ENCODE measurements around the gene LHX6.

DNA sequence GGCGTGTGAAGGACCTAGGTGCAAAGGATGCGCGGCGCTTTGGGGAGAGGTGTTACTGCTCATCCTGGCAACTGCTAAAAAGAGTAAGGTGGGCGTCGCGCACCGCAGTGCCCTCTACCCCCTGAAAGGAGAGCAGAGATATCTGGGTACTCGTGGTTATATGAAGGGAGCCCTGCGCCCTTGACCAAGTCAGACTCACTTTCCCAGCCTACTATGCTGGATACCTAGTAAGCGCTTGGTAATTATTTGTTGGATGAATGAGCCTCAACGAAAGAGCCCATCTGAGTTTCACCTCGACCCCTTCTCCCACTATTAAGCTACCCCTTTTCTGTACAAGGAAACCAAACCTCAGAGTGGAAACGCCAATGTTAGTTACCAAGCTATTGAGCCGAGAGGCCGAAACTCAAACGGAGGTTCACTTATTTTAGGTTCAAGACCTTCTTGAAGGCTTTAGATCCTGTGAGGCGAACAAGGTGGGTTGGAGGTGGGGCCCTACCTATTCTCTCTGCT, 8.0 kb downstream of the LHX6 start:
- TF ChIP-seq, protein P1, sequence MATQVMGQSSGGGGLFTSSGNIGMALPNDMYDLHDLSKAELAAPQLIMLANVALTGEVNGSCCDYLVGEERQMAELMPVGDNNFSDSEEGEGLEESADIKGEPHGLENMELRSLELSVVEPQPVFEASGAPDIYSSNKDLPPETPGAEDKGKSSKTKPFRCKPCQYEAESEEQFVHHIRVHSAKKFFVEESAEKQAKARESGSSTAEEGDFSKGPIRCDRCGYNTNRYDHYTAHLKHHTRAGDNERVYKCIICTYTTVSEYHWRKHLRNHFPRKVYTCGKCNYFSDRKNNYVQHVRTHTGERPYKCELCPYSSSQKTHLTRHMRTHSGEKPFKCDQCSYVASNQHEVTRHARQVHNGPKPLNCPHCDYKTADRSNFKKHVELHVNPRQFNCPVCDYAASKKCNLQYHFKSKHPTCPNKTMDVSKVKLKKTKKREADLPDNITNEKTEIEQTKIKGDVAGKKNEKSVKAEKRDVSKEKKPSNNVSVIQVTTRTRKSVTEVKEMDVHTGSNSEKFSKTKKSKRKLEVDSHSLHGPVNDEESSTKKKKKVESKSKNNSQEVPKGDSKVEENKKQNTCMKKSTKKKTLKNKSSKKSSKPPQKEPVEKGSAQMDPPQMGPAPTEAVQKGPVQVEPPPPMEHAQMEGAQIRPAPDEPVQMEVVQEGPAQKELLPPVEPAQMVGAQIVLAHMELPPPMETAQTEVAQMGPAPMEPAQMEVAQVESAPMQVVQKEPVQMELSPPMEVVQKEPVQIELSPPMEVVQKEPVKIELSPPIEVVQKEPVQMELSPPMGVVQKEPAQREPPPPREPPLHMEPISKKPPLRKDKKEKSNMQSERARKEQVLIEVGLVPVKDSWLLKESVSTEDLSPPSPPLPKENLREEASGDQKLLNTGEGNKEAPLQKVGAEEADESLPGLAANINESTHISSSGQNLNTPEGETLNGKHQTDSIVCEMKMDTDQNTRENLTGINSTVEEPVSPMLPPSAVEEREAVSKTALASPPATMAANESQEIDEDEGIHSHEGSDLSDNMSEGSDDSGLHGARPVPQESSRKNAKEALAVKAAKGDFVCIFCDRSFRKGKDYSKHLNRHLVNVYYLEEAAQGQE (IDR thresholded peaks at IDR 0.05; ENCODE audit: insufficient read depth in 1 of 2, low read depth in 2 of 2, low read length in 2 of 2): no peak
- TF ChIP-seq POLR2AphosphoS5 (IDR thresholded peaks at IDR 0.05; ENCODE audit: low read depth, low read length) (no peak), TAF1 (IDR thresholded peaks at IDR 0.05; ENCODE audit: borderline replicate concordance, insufficient read depth, low read length) (no peak)

Data from PFSK-1 (cell line).